Activated naive CD4-positive, alpha-beta T cell treated with anti-CD3 and anti-CD28 coated beads, Interleukin-2, amount 50 U/mL, for 24 hours (primary cell): ENCODE results near the gene PHF13.

Experiments
- H3K27ac Mint-ChIP-seq: one replicate; pipeline ENCODE4 v1.8.0; 2021; ENCODE audit warnings: mild to moderate bottlenecking, mixed read lengths
- H3K27me3 Mint-ChIP-seq: one replicate; pipeline ENCODE4 v1.8.0; 2021; ENCODE audit warnings: mixed read lengths
- H3K36me3 Mint-ChIP-seq: one replicate; pipeline ENCODE4 v1.8.0; 2021; ENCODE audit warnings: mixed read lengths
- H3K4me1 Mint-ChIP-seq: one replicate; pipeline ENCODE4 v1.8.0; 2021; ENCODE audit warnings: mixed read lengths
- H3K4me3 Mint-ChIP-seq: one replicate; pipeline ENCODE4 v1.8.0; 2021; ENCODE audit warnings: mild to moderate bottlenecking, mixed read lengths
- H3K9me3 Mint-ChIP-seq: one replicate; pipeline ENCODE4 v1.8.0; 2021; ENCODE audit warnings: mixed read lengths

Gene PHF13

DNA sequence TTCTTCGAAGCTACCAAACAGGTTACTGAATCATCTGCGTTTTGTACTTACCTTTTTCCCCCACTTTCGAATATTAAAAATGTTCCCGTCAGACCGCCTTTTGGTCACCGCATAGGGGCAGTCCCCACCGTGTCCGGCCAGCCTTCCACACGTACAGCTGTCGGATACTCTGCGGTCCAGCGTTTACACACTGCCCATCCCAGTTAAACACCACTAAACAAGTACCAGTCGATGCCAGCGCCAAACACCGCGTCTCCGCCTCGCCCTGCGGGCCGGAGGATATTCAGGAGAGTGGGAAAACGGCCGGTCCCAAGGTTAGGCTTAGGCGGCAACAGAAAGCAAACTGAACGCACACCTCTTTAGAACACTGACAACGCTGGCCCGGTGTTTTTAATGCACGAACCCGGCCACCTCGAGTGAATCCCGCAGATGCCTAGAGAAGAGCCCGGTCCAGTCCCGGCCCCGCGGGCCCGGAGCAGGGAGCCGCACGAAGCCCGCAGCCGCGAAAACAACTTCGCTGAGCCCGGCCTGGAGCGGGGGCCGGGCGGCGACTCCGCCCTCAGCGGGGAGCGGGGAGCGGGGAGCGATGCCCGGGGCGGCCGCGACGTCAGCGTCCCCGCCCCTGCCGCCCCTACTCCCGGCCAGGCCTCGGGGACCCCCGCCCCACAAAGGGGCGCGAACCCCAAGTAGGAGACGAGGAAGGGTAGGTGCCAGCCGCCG lies 730 bp upstream of the PHF13 start:
- no peaks in the 10 kb centered on the region for H3K9me3 Mint-ChIP-seq
- peak overlapping the region; percentile 83 for H3K27ac Mint-ChIP-seq
- H3K36me3 Mint-ChIP-seq: no peaks in the 10 kb centered on the region
- H3K4me1 Mint-ChIP-seq: peaks cover 22% of the 10 kb centered on the region
- H3K4me3 Mint-ChIP-seq: peak overlapping the region; percentile 93
- H3K27me3 Mint-ChIP-seq: no peaks in the 10 kb centered on the region

GRCh38 chr1:6614019-6614928 lies 743 bp downstream of the PHF13 start:
- no peaks in the 10 kb centered on the region for H3K36me3 Mint-ChIP-seq
- peaks cover 22% of the 10 kb centered on the region for H3K4me1 Mint-ChIP-seq
- H3K9me3 Mint-ChIP-seq: no peaks in the 10 kb centered on the region
- no peaks in the 10 kb centered on the region for H3K27me3 Mint-ChIP-seq
- no peak overlapping the region for H3K27ac Mint-ChIP-seq
- H3K4me3 Mint-ChIP-seq: peak overlapping the region; percentile 87

- Mint-ChIP-seq H3K27me3 (no peaks in the 10 kb centered on the region), H3K27ac (peak overlapping the region; percentile 73), H3K4me3 (peak overlapping the region; percentile 74), H3K9me3 (no peaks in the 10 kb centered on the region), H3K4me1 (peaks cover 22% of the 10 kb centered on the region), H3K36me3 (peaks cover 1% of the 10 kb centered on the region)
These were observed 1.6 kb downstream of the PHF13 start for GRCh38 chr1:6614929-6615785.

GRCh38 chr1:6619045-6619444 lies 5.5 kb downstream of the PHF13 start:
- no peaks in the 10 kb centered on the region for H3K9me3 Mint-ChIP-seq
- peaks cover 3% of the 10 kb centered on the region for H3K36me3 Mint-ChIP-seq

DNA sequence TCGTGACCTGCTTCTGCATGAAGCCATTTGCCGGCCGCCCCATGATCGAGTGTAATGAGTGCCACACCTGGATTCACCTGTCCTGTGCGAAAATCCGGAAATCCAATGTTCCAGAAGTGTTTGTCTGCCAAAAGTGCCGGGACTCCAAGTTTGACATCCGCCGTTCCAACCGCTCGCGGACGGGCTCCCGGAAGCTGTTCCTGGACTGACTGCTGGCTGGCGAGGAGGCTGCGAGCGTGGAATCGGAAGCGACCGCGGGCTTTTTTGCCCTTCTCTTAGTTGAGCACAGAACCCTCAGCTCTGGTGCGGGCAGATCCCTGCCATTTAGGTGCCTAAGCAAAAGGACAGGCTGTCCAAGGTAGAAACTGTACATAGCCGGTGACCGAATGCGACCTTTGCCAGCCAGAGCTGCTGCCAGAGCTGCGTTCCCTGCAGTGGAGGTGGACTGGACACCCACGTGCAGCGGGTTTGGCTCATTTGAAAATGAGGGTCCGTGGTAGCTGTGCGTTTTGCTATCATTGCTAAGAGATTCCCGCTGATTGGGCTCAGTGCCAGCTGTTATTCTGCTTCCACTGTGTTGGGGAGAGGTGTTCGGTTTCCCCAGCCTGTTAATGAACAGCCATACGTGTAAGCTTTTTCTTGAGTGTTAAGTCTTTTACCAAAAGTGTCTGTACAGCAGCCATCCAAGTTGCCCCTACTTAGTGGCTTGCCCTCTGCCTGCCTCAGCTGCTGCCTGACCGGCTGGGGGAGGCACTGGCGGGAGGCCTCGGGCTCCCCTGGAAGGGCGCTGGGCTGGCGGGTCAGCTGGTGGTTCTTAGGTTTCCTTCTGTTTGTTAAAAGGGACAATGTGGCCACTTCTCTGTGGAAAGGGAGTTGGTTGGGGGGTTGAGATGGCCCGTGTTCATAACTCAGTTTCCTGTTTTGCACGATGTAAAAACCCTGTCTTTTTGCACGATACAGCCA lies 8.2 kb downstream of the PHF13 start:
- H3K27me3 Mint-ChIP-seq: no peaks in the 10 kb centered on the region
- H3K27ac Mint-ChIP-seq: no peak overlapping the region
- peaks cover 15% of the 10 kb centered on the region for H3K4me1 Mint-ChIP-seq
- H3K4me3 Mint-ChIP-seq: no peak overlapping the region
- H3K36me3 Mint-ChIP-seq: peaks cover 3% of the 10 kb centered on the region
- no peaks in the 10 kb centered on the region for H3K9me3 Mint-ChIP-seq

More at GRCh38 chr1:6619045-6619444, 5.5 kb downstream of the PHF13 start:
- Mint-ChIP-seq H3K4me1 (peaks cover 10% of the 10 kb centered on the region), H3K27me3 (no peaks in the 10 kb centered on the region), H3K4me3 (no peak overlapping the region), H3K27ac (no peak overlapping the region)

DNA sequence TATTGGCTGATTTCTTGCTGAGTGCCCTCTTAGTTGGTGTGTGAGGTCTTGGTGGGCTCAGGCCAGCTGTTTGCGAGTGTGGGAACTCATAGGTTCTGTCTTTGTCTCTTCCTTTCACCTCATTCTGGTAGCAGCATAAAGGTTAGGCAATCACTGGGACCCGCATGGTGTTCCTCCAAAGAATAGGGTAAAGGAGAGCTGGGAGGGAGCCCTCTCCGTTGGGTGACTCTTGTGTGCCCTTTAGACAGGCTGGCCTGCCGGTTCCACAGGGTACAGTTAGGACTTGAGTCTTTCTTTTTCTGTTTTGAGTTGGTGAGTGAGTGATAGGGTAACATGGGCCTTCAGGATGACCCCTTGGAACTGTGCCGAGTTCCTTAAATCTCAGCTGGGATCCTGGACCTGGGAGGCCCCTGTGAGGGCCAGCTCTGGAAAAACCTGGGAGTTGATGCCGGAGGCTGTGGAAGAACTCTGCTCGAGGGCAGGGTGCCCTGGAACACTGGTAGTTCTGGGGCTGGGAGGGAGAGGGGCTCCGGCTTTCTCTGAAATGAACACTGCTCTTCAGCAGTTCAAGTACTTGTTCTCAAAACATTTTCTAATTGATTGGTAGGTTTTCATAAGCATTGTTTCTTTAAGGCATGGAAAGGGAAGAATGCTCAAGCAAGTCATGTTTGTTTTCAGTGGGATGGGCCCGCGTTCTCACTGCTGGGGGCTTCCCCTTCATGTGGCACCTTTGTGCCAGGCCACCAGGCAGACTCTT lies 9.0 kb downstream of the PHF13 start:
- Mint-ChIP-seq H3K27ac (no peak overlapping the region), H3K9me3 (no peaks in the 10 kb centered on the region), H3K4me3 (no peak overlapping the region), H3K27me3 (no peaks in the 10 kb centered on the region), H3K4me1 (peaks cover 22% of the 10 kb centered on the region), H3K36me3 (peaks cover 4% of the 10 kb centered on the region)

GRCh38 chr1:6623269-6623965 lies 9.9 kb downstream of the PHF13 start:
- Mint-ChIP-seq H3K27ac (no peak overlapping the region), H3K9me3 (no peaks in the 10 kb centered on the region), H3K27me3 (no peaks in the 10 kb centered on the region), H3K4me1 (peaks cover 30% of the 10 kb centered on the region), H3K36me3 (peaks cover 8% of the 10 kb centered on the region), H3K4me3 (no peak overlapping the region)

DNA sequence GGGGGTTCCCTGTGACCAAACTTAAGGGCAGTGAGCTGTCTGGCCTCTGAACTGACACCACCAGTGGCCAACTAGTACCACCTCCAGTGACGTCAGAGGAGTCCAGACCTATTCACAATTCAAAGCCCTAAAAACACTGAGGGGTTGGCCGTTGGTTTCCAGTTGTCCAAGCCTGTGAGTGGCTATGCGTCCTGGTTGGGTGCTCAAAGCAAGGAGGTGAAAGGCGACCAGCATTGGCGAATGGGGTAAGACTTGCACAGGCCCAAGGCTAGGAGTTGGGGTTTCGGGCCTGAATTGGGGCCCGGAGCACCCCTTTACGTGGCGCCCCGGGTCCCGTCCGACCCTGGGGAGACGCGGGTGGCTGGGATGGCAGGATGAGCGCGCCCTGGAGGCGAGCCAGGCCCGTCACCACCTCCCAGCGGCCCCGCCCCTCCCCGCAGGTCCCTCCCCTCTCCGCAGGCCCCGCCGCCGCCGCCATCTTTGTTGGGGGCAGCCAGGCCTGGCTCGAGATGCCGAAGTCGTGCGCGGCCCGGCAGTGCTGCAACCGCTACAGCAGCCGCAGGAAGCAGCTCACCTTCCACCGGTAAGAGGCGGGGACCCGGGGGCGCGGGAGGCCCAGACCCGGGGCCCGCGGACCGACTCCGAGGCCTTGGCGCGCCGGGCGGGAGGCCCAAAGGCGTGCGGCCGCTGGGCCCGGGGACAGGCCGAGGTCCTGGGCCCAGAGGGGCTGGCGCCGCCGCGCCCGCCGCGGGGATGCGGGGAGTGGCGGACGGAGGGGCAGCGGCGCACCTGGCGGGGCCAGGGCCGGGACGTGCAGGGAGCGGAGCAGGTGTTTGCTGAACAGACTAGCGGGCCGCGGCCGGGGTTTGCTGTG lies 11.4 kb downstream of the PHF13 start, which contains the start of gene THAP3:
Gene THAP3 (plus strand): TSS at position 159 of the 874 bp plus-strand sequence. CDS start 351 bp downstream, at position 510.
- peaks cover 8% of the 10 kb centered on the region for H3K36me3 Mint-ChIP-seq
- no peaks in the 10 kb centered on the region for H3K27me3 Mint-ChIP-seq
- H3K27ac Mint-ChIP-seq: peak within 1 kb of the TSS; percentile 93
- H3K4me3 Mint-ChIP-seq: peak within 1 kb of the TSS; percentile 94
- H3K9me3 Mint-ChIP-seq: no peaks in the 10 kb centered on the region
- H3K4me1 Mint-ChIP-seq: peaks cover 35% of the 10 kb centered on the region

DNA sequence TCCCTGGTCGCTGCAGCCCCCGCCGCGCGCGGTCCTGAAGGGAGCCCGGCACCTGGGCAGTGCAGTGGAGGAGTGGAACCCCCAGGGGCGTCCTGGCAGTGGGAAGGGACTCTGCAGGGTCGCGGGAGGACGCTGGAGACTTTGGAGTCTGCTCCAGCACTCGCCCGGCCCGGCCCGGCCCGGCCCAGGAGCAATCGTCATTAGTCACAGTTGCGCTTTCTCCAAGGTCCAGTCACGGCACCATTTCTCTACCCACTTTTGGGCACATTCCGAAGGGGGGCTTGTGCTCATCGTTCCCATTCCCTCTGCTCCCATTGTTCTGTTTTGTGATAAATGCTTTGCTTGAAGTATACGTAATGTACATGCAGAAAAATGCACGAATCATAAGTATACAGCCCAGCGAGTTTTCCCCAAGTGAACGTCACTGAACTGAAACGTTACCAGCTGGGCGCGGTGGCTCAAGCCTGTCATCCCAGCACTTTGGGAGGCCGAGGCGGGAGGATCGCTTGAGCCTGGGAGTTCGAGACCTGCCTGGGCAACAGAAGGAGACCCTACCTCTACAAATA lies 12.1 kb downstream of the PHF13 start:
- peak overlapping the region; percentile 93 for H3K27ac Mint-ChIP-seq
- H3K4me1 Mint-ChIP-seq: peaks cover 35% of the 10 kb centered on the region
- H3K27me3 Mint-ChIP-seq: no peaks in the 10 kb centered on the region
- no peaks in the 10 kb centered on the region for H3K9me3 Mint-ChIP-seq
- H3K36me3 Mint-ChIP-seq: peaks cover 5% of the 10 kb centered on the region
- peak overlapping the region; percentile 94 for H3K4me3 Mint-ChIP-seq

DNA sequence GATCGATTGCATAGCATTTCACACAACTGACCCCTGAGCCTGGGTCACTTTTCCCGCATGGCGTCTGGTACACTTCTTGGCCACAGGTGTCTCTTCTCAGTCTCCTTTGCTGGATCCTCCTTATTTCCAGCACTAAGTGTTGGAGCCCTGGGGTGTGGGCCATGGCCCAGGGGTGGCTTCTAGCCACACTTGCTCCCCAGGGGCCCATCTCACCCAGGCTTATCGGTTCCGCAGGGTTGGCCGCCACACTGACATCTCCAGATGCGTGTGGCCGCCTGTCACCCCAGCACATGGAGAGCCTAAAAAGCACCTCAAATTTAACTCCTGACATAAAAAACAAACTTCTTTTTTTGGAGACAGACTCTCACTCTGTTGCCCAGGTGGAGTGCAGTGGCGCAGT lies 13.5 kb downstream of the PHF13 start:
- H3K27me3 Mint-ChIP-seq: no peaks in the 10 kb centered on the region
- H3K4me1 Mint-ChIP-seq: peaks cover 35% of the 10 kb centered on the region
- no peak overlapping the region for H3K27ac Mint-ChIP-seq
- peak overlapping the region; percentile 94 for H3K4me3 Mint-ChIP-seq
- peaks cover 5% of the 10 kb centered on the region for H3K36me3 Mint-ChIP-seq
- no peaks in the 10 kb centered on the region for H3K9me3 Mint-ChIP-seq

DNA sequence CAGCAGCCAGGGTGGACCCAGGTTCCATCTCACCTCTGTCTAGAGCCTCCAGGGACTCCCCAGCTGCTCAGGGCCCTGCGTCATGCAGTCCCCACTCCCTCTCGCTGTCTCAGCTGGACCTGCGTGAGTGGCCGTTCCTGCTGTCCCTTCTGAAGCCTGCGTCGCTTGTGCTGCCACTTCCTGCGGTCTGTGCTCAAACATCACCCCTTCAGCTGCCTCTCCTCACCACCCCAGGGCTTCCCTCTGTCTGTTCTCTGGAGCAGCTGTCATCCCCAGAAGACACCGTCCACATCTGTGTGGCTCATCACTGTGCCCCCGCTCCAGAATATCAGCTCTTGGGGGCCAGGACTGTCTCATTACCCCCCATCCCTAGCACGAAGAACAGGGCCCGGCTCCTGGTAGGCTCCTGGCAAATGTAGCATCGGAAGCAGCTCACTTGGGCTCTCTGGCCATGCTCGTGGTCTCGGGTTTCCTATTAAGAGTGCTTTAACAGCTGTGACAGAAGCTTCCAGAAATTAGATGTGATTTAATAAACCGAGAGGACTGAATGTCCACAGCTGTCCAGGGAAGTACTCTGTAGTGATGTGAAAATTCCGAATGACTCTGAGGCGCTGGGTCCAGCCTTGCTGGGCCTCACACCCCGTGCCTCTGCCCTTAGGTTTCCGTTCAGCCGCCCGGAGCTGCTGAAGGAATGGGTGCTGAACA lies 14.5 kb downstream of the PHF13 start:
- Mint-ChIP-seq H3K4me3 (peak overlapping the region; percentile 94), H3K9me3 (no peaks in the 10 kb centered on the region), H3K27me3 (no peaks in the 10 kb centered on the region), H3K27ac (no peak overlapping the region), H3K36me3 (peaks cover 5% of the 10 kb centered on the region), H3K4me1 (peaks cover 35% of the 10 kb centered on the region)

- Mint-ChIP-seq H3K4me1 (peaks cover 35% of the 10 kb centered on the region), H3K9me3 (no peaks in the 10 kb centered on the region), H3K27ac (peak overlapping the region; percentile 49), H3K36me3 (peaks cover 5% of the 10 kb centered on the region), H3K4me3 (no peak overlapping the region), H3K27me3 (no peaks in the 10 kb centered on the region)
These were observed 15.5 kb downstream of the PHF13 start for GRCh38 chr1:6628971-6629479.
